IMR-90 (cell line): ENCODE data around the gene AGXT. TPM values are rescaled to one million over a fixed set of nuclear protein-coding genes. Genes with fewer than 3 reads are reported as not detected.

ENCODE experiments used
- ATAC-seq: fragments of 200-7000 bp; cut with Tn5 transposase; 2 replicates; pipeline ENCODE4 v1.9.1; 2020; ENCODE audit warnings: low read depth, mild to moderate bottlenecking, moderate library complexity
- BruUV-seq: library from RNA; stranded (reverse); fragments of 400-500 nt; replicated peaks from 2 replicates; lab custom pipeline; 2021; lab: Mats Ljungman, UMichigan
- CTCF ChIA-PET: fragments of 300-600 bp; formaldehyde crosslinking; extraction: SDS; loops from one replicate; lab custom pipeline; 2021; ENCODE audit warnings: antibody characterized with exemption; lab: Yijun Ruan, JAX
- POLR2A ChIA-PET: fragments of 300-600 bp; sonication (Branson Sonifier 250); formaldehyde crosslinking; loops from one replicate; lab custom pipeline; 2022; ENCODE audit warnings: antibody characterized with exemption; ENCODE audit not compliant: unreplicated experiment; lab: Charles Lee
- DNase-seq: peaks from one replicate; pipeline ENCODE4 v3.0.0; 2013
- H2AFZ ChIP-seq: replicated peaks from 2 replicates; pipeline ENCODE3; 2013; ENCODE audit warnings: low read length, mild to moderate bottlenecking; ENCODE audit not compliant: poor library complexity
- H2AK5ac ChIP-seq: 2 replicates; pipeline ENCODE4 v1.6.1; 2013; ENCODE audit warnings: low read depth, low read length, inconsistent platforms
- H2AK9ac ChIP-seq: replicated peaks from 2 replicates; pipeline ENCODE3; 2013; ENCODE audit warnings: mild to moderate bottlenecking, low read depth, low read length, moderate library complexity; ENCODE audit not compliant: poor library complexity
- H2BK120ac ChIP-seq: 2 replicates; pipeline ENCODE4 v1.6.1; 2013; ENCODE audit warnings: low read depth, low read length, inconsistent platforms
- H2BK15ac ChIP-seq: 3 replicates; pipeline ENCODE4 v1.6.1; 2013; ENCODE audit warnings: low read depth, low read length, inconsistent platforms
- H2BK20ac ChIP-seq: 2 replicates; pipeline ENCODE4 v1.6.1; 2013; ENCODE audit warnings: low read depth, mild to moderate bottlenecking, inconsistent platforms, low read length, moderate library complexity
- H2BK5ac ChIP-seq: 2 replicates; pipeline ENCODE4 v1.6.1; 2013; ENCODE audit warnings: mild to moderate bottlenecking, low read depth, low read length, inconsistent platforms; ENCODE audit not compliant: poor library complexity, severe bottlenecking
- H3K14ac ChIP-seq: replicated peaks from 2 replicates; pipeline ENCODE4 v1.6.1; 2013; ENCODE audit warnings: low read depth, low read length, inconsistent platforms
- H3K18ac ChIP-seq: 2 replicates; pipeline ENCODE4 v1.6.1; 2013; ENCODE audit warnings: low read depth, low read length, control low read depth
- H3K23ac ChIP-seq: 2 replicates; pipeline ENCODE4 v1.6.1; 2013; ENCODE audit warnings: low read depth, low read length, inconsistent platforms
- H3K27ac ChIP-seq: 2 replicates; pipeline ENCODE4 v1.5.1; 2013; ENCODE audit warnings: mild to moderate bottlenecking, control low read depth, low read length; ENCODE audit not compliant: insufficient read depth
- H3K27me3 ChIP-seq: 2 replicates; pipeline ENCODE4 v1.6.1; 2013; ENCODE audit warnings: low read length; ENCODE audit not compliant: control insufficient read depth, insufficient read depth
- H3K36me3 ChIP-seq: 2 replicates; pipeline ENCODE4 v1.6.1; 2013; ENCODE audit warnings: low read length, mixed read lengths; ENCODE audit not compliant: control insufficient read depth, insufficient read depth
- H3K4ac ChIP-seq: 2 replicates; pipeline ENCODE4 v1.6.1; 2013; ENCODE audit warnings: low read depth, low read length, inconsistent platforms
- H3K4me1 ChIP-seq: 2 replicates; pipeline ENCODE4 v1.6.1; 2013; ENCODE audit warnings: low read length, mixed read lengths; ENCODE audit not compliant: control insufficient read depth, insufficient read depth
- H3K4me2 ChIP-seq: 2 replicates; pipeline ENCODE4 v1.6.1; 2013; ENCODE audit warnings: low read depth, mild to moderate bottlenecking, control low read depth, low read length, moderate library complexity
- H3K4me3 ChIP-seq: 2 replicates; pipeline ENCODE4 v1.5.1; 2013; ENCODE audit warnings: low read depth, mild to moderate bottlenecking, control low read depth, low read length, moderate library complexity; ENCODE audit not compliant: insufficient read depth
- H3K56ac ChIP-seq: 2 replicates; pipeline ENCODE4 v1.6.1; 2013; ENCODE audit warnings: low read length, inconsistent platforms; ENCODE audit not compliant: insufficient read depth; ENCODE audit errors: extremely low read depth
- H3K79me1 ChIP-seq, 2 experiments: 2 replicates each; pipeline ENCODE4 v1.6.1; 2013; ENCODE audit warnings: low read length in 2 of 2, inconsistent platforms in 1 of 2, low read depth in 1 of 2
- H3K9ac ChIP-seq: 2 replicates; pipeline ENCODE4 v1.6.1; 2013; ENCODE audit warnings: low read depth, low read length, control low read depth
- H3K9me1 ChIP-seq: 2 replicates; pipeline ENCODE4 v1.6.1; 2013; ENCODE audit warnings: low read length, inconsistent platforms; ENCODE audit not compliant: insufficient read depth
- H3K9me3 ChIP-seq: 2 replicates; pipeline ENCODE4 v1.6.1; 2013; ENCODE audit warnings: low read length; ENCODE audit not compliant: control insufficient read depth, insufficient read depth
- H4K20me1 ChIP-seq: 2 replicates; pipeline ENCODE4 v1.6.1; 2013; ENCODE audit warnings: low read length, inconsistent platforms; ENCODE audit not compliant: insufficient read depth
- H4K5ac ChIP-seq: 2 replicates; pipeline ENCODE4 v1.6.1; 2013; ENCODE audit warnings: mild to moderate bottlenecking, low read depth, low read length, control low read depth
- H4K8ac ChIP-seq, 2 experiments: 2 replicates each; pipeline ENCODE4 v1.6.1; 2013; ENCODE audit warnings: low read depth in 2 of 2, low read length in 2 of 2, control low read depth in 1 of 2, inconsistent platforms in 1 of 2
- H4K91ac ChIP-seq: 2 replicates; pipeline ENCODE4 v1.6.1; 2013; ENCODE audit warnings: low read depth, low read length, inconsistent platforms; ENCODE audit not compliant: insufficient read depth
- BHLHE40 ChIP-seq: fragments of 150-350 bp; IDR thresholded peaks from 2 replicates; pipeline ENCODE4 v1.6.1; 2016; ENCODE audit warnings: mild to moderate bottlenecking, low read depth, low read length
- CEBPB ChIP-seq: IDR thresholded peaks from 2 replicates; pipeline ENCODE4 v1.6.1; 2012; ENCODE audit warnings: low read depth, low read length, improper control_type of control experiment
- CHD1 ChIP-seq: IDR thresholded peaks from 2 replicates; pipeline ENCODE4 v1.6.1; 2012; ENCODE audit warnings: low read depth, low read length, improper control_type of control experiment
- ELK1 ChIP-seq: fragments of 150-350 bp; IDR thresholded peaks from 2 replicates; pipeline ENCODE4 v1.6.1; 2016; ENCODE audit warnings: low read depth, mild to moderate bottlenecking, low read length, moderate library complexity, borderline replicate concordance
- FOS ChIP-seq: fragments of 150-350 bp; IDR thresholded peaks from 2 replicates; pipeline ENCODE4 v1.6.1; 2016; ENCODE audit warnings: low read depth, low read length
- MAFK ChIP-seq: IDR thresholded peaks from 2 replicates; pipeline ENCODE4 v1.6.1; 2012; ENCODE audit warnings: low read depth, low read length, improper control_type of control experiment
- MAZ ChIP-seq: IDR thresholded peaks from 2 replicates; pipeline ENCODE4 v1.6.1; 2012; ENCODE audit warnings: low read depth, mild to moderate bottlenecking, low read length, improper control_type of control experiment, moderate library complexity, borderline replicate concordance
- MXI1 ChIP-seq: IDR thresholded peaks from 2 replicates; pipeline ENCODE4 v1.6.1; 2012; ENCODE audit warnings: low read depth, mild to moderate bottlenecking, low read length, moderate library complexity, borderline replicate concordance
- NFE2L2 ChIP-seq: fragments of 150-350 bp; IDR thresholded peaks from 2 replicates; pipeline ENCODE4 v1.6.1; 2016; ENCODE audit warnings: low read depth, mild to moderate bottlenecking, low read length
- POLR2A ChIP-seq: IDR thresholded peaks from 2 replicates; pipeline ENCODE4 v1.6.1; 2012; ENCODE audit warnings: mild to moderate bottlenecking, low read depth, low read length
- RAD21 ChIP-seq: IDR thresholded peaks from 2 replicates; pipeline ENCODE4 v1.6.1; 2012; ENCODE audit warnings: low read length, improper control_type of control experiment
- RCOR1 ChIP-seq: IDR thresholded peaks from 2 replicates; pipeline ENCODE4 v1.6.1; 2012; ENCODE audit warnings: mild to moderate bottlenecking, low read length, improper control_type of control experiment; ENCODE audit not compliant: insufficient replicate concordance
- RFX5 ChIP-seq: IDR thresholded peaks from 2 replicates; pipeline ENCODE4 v1.8.0; 2012; ENCODE audit warnings: low read depth, mild to moderate bottlenecking, low read length, moderate library complexity
- SMC3 ChIP-seq: fragments of 150-350 bp; IDR thresholded peaks from 2 replicates; pipeline ENCODE4 v1.6.1; 2016; ENCODE audit warnings: low read depth, mild to moderate bottlenecking, antibody characterized with exemption, low read length, moderate library complexity
- USF2 ChIP-seq: fragments of 150-350 bp; IDR thresholded peaks from 2 replicates; pipeline ENCODE4 v1.6.1; 2017; ENCODE audit warnings: mild to moderate bottlenecking, antibody characterized with exemption, low read length, low read depth
- WGBS, 2 experiments: methylation state at CpG; one replicate each; pipeline versions ENCODE4 v1.1.5 to v1.1.7; 2013; ENCODE audit warnings: missing lambda C conversion rate in 2 of 2; ENCODE audit not compliant: insufficient read length in 1 of 2; ENCODE audit errors: extremely low coverage in 2 of 2; 5-methylcytosine and 5-hydroxymethylcytosine counted together
- dilution Hi-C: fragments of 300-500 bp; cut with HindIII; formaldehyde crosslinking; loops from one replicate; pipeline ENCODE4 v1.14.3; 2018; ENCODE audit warnings: low sequenced_read_pairs; ENCODE audit not compliant: unreplicated experiment
- in situ Hi-C: fragments of 300-500 bp; cut with MboI; formaldehyde crosslinking; loops from 3 replicates; pipeline ENCODE4 v1.14.3; 2019; ENCODE audit warnings: low sequenced_read_pairs, inconsistent platforms, mixed read lengths
- intact Hi-C: fragments of 100-400 bp; cut with micrococcal nuclease; formaldehyde crosslinking; loops from 2 replicates; pipeline ENCODE4 v1.10.0; 2022
- polyA plus RNA-seq, 3 experiments: library from polyadenylated mRNA; depleted of rRNA; stranded (reverse); fragments of >200 nt; gene quantifications; 2 replicates each; pipeline ENCODE4 v1.2.3, GENCODE V29; 2012; ENCODE audit warnings: low replicate concordance in 1 of 3
- total RNA-seq: library from RNA; depleted of rRNA; stranded (reverse); fragments of >200 nt; gene quantifications from 2 replicates; pipeline ENCODE4 v1.2.3, GENCODE V29; 2012
- TF ChIP-seq, protein P1 (sequence below): conservative IDR thresholded peaks from 2 replicates; pipeline ENCODE4 v1.5.1; 2012; ENCODE audit warnings: mild to moderate bottlenecking, low read depth, low read length, improper control_type of control experiment

Gene AGXT
- total and polyA plus RNA-seq, 2 of the 4 experiments (the other 2 are of a cell fraction), result not detected

DNA sequence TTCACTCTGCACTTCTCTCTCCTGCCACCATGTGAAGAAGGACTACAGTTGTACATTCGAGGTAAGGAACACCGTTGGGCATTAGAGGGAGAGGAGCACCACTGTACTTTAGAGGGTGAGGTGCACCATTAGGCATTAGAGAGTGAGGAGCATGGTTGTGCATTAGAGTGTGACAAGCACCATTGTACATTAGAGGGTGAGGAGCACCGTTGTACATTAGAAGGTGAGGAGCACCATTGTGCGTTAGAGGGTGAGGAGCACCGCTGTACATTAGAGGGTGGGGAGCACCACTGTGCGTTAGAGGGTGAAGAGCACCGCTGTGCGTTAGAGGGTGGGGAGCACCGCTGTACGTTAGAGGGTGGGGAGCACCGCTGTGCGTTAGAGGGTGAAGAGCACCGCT lies 20.8 kb upstream of the AGXT start:
- no peak overlapping the region for H4K5ac ChIP-seq
- no peak overlapping the region for H2BK120ac ChIP-seq
- H3K79me1 ChIP-seq, result no peaks in the 10 kb centered on the region
- no peak overlapping the region for H2AK9ac ChIP-seq
- no peak overlapping the region for H2BK20ac ChIP-seq
- no peak overlapping the region for H3K4me3 ChIP-seq
- H3K9me1 ChIP-seq, result no peaks in the 10 kb centered on the region
- peaks cover 6% of the 10 kb centered on the region; the same call in 1 of the 2 replicates for H4K20me1 ChIP-seq
- no peak overlapping the region for H3K18ac ChIP-seq
- TF ChIP-seq SMC3 (no peak), MXI1 (no peak), RCOR1 (no peak), POLR2A (no peak), ELK1 (no peak), CEBPB (no peak), MAZ (no peak), RAD21 (no peak), BHLHE40 (no peak), USF2 (no peak), MAFK (no peak), CHD1 (no peak), RFX5 (no peak), NFE2L2 (no peak), FOS (no peak)
- TF ChIP-seq, protein P1, sequence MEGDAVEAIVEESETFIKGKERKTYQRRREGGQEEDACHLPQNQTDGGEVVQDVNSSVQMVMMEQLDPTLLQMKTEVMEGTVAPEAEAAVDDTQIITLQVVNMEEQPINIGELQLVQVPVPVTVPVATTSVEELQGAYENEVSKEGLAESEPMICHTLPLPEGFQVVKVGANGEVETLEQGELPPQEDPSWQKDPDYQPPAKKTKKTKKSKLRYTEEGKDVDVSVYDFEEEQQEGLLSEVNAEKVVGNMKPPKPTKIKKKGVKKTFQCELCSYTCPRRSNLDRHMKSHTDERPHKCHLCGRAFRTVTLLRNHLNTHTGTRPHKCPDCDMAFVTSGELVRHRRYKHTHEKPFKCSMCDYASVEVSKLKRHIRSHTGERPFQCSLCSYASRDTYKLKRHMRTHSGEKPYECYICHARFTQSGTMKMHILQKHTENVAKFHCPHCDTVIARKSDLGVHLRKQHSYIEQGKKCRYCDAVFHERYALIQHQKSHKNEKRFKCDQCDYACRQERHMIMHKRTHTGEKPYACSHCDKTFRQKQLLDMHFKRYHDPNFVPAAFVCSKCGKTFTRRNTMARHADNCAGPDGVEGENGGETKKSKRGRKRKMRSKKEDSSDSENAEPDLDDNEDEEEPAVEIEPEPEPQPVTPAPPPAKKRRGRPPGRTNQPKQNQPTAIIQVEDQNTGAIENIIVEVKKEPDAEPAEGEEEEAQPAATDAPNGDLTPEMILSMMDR, result no peak
- no peak overlapping the region for H4K8ac ChIP-seq
- H3K9me3 ChIP-seq, result no peaks in the 10 kb centered on the region
- no peak overlapping the region for H2AK5ac ChIP-seq
- no peak overlapping the region for H3K14ac ChIP-seq
- WGBS, 2 experiments, result 98% methylated on average over 6 of the region's 13 CpGs; no CpG with 5 or more reads in 1 of the 2 experiments
- H2BK5ac ChIP-seq, result no peak overlapping the region
- no peak overlapping the region for H3K23ac ChIP-seq
- H3K4me2 ChIP-seq, result no peak overlapping the region
- ChIA-PET POLR2A (no interaction called here), CTCF (no interaction called here)
- intact Hi-C loops (no loop called here), in situ Hi-C loops (loop anchor here (10.0 kb wide), 1 partner anchor 343 kb away; no protein-coding TSS in a partner anchor), dilution Hi-C loops (no loop called here)
- no peaks in the 10 kb centered on the region for H3K36me3 ChIP-seq
- BruUV-seq, result no TSS peak
- no peak overlapping the region for H2BK15ac ChIP-seq
- H3K4ac ChIP-seq, result no peak overlapping the region
- no peaks in the 10 kb centered on the region for H3K4me1 ChIP-seq
- H3K9ac ChIP-seq, result no peak overlapping the region
- no peak for ATAC-seq
- H3K27me3 ChIP-seq, result peaks cover 12% of the 10 kb centered on the region
- H4K91ac ChIP-seq, result no peak overlapping the region
- no peak overlapping the region for H2AFZ ChIP-seq
- H3K27ac ChIP-seq, result no peak overlapping the region
- DNase-seq, result no peak
- no peak overlapping the region for H3K56ac ChIP-seq
